GM19372 (cell line): ENCODE measurements around the gene SLC1A2.

Source experiments
- ATAC-seq: cut with Tn5 transposase; IDR thresholded peaks from one replicate; pipeline ENCODE4 v1.9.1; 2021; ENCODE audit warnings: mild to moderate bottlenecking, low read depth, moderate library complexity; ENCODE audit not compliant: unreplicated experiment

Gene SLC1A2

GRCh38 chr11:35354644-35355043, 64.7 kb downstream of the SLC1A2 start:
- ATAC-seq: no peak

- ATAC-seq: no peak
Observed at GRCh38 chr11:35352077-35352888, 67.1 kb downstream of the SLC1A2 start.

GRCh38 chr11:35349897-35350296, 69.5 kb downstream of the SLC1A2 start:
- ATAC-seq: no peak

GRCh38 chr11:35348898-35349687, 70.3 kb downstream of the SLC1A2 start:
- no peak for ATAC-seq

GRCh38 chr11:35347921-35348331, 71.4 kb downstream of the SLC1A2 start:
- ATAC-seq: no peak

GRCh38 chr11:35347173-35347878, 72.0 kb downstream of the SLC1A2 start:
- ATAC-seq: no peak

GRCh38 chr11:35346472-35347156, 72.7 kb downstream of the SLC1A2 start:
- ATAC-seq: no peak

- ATAC-seq: no peak
Observed at GRCh38 chr11:35344681-35345574, 74.4 kb downstream of the SLC1A2 start.

- ATAC-seq: no peak
Observed at GRCh38 chr11:35343033-35343598, 76.2 kb downstream of the SLC1A2 start.

- ATAC-seq: no peak
Observed at GRCh38 chr11:35340715-35341114, 78.6 kb downstream of the SLC1A2 start.

GRCh38 chr11:35340071-35340470, 79.3 kb downstream of the SLC1A2 start:
- ATAC-seq: no peak

GRCh38 chr11:35338921-35339320, 80.4 kb downstream of the SLC1A2 start:
- no peak for ATAC-seq

GRCh38 chr11:35337914-35338305, 81.4 kb downstream of the SLC1A2 start:
- no peak for ATAC-seq

GRCh38 chr11:35337136-35337913, 82.0 kb downstream of the SLC1A2 start:
- ATAC-seq: no peak

GRCh38 chr11:35336726-35337125, 82.6 kb downstream of the SLC1A2 start:
- no peak for ATAC-seq

GRCh38 chr11:35335226-35335625, 84.1 kb downstream of the SLC1A2 start:
- ATAC-seq: no peak

GRCh38 chr11:35334385-35335090, 84.8 kb downstream of the SLC1A2 start:
- ATAC-seq: peak; percentile 60

GRCh38 chr11:35332524-35332923, 86.8 kb downstream of the SLC1A2 start:
- ATAC-seq: no peak
